HG03575 (cell line): ENCODE results near the gene B3GALT5.
"Not testable (repeated sequence)": the region's sequence is repeated elsewhere in the genome, so short reads cannot be mapped to it uniquely, and the experiment has no call there.

ENCODE experiments used
- ATAC-seq: cut with Tn5 transposase; IDR thresholded peaks from one replicate; pipeline ENCODE4 v1.9.1; 2021; ENCODE audit not compliant: unreplicated experiment, insufficient number of reproducible peaks, low FRiP score; ENCODE audit errors: extremely low read depth

The B3GALT5 gene

GRCh38 chr21:39612233-39613040 is at the start of gene B3GALT5:
TSS of gene B3GALT5 (plus strand) at chr21:39612940. CDS start at chr21:39660560, 47,620 bp downstream.
- ATAC-seq: no peak

DNA sequence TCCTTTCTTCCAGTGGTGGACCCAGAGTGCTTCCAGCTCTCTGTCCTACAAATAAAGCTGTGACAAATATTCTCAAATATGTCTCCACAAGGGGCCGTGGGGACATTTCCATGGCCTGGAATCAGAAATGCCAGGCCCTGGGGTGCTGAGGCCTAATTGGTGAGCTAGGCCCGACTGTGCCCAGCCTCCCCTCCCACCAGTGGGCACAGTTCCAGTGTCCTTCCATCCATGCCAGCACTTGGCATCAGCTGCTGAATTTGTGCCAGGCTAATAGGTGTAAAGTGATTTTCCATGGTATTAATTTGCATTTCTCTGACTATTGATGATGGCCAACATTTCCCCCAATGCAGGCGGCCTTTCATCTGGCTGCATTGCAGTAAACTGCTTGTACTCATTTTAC is 48.5 kb upstream of the B3GALT5 start:
- ATAC-seq: no peak

GRCh38 chr21:39567180-39567972 is 45.4 kb upstream of the B3GALT5 start:
- ATAC-seq: no peak

GRCh38 chr21:39568361-39568760 is 44.4 kb upstream of the B3GALT5 start:
- no peak for ATAC-seq

DNA sequence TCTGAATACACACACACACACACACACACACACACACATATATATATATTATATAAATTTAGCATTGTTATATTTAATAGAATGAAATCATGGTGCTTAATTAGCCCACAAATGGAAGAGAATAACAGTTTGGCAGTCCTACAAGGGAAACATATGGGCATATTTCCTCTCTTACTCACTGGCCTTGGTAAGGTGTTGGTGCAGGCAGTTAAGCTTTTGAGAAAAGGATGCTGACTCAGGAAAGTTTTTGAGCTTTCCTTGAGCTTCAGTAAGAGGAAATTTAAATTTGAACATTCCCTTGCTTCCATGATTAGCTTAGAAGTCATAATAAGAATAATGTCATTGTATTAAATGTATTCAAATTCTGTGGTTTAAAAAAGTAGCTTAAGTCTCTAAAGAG is 37.0 kb upstream of the B3GALT5 start:
- ATAC-seq: no peak

DNA sequence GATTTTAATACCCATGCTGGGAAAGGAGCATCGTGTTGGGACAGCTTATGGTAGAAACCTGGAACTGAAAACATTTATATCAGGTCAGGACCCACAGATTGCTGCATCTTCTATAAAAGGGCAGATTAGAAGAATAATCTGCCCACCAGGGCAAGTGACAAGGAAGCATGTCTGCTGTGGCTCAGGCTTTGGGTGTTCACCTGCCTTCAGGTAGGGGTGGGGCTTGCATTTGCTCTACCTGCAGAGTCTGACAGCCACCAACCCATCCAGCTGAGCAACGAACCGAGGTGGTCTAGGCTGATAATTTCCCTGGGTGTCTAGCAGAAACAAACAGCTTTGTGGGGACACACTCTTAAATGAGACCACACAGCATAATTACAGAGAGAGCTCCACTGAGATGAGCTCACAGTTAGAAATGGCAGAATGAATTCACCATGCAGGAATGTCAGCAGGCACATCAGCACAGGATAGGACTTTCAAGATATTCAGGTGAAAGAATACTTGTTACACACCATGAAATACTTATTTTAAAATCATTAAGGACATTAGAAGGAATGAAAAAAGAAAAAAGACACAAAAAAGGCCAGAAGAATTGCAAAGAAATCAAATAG is 36.1 kb upstream of the B3GALT5 start:
- ATAC-seq: no peak

DNA sequence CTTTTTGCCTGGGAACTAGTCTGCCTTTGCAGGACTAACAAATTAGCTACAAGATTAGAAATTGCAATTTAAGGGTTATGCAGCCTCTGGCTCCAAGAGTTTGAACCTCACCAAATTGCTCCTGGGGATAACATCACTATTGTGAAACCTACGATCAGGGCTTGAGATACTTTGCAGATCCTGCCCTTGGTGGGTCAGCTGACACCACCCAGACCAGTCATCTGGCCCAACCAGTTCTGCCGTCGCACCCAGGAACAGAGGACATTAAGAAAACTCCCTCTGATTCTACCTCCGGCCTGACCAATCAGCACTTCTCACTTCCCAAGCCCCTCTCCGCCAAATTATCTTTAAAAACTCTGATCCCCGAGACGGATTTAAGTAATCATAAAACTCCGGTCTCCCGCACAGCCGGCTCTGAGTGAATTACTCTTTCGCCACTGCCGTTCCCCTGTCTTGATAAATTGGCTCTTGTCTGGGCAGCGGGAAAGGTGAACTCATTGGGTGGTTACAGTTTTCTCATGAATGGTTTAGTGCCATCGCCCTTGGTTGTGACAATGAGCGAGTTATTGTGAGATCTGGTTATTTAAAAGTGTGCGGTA is 32.9 kb upstream of the B3GALT5 start:
- ATAC-seq: no peak

DNA sequence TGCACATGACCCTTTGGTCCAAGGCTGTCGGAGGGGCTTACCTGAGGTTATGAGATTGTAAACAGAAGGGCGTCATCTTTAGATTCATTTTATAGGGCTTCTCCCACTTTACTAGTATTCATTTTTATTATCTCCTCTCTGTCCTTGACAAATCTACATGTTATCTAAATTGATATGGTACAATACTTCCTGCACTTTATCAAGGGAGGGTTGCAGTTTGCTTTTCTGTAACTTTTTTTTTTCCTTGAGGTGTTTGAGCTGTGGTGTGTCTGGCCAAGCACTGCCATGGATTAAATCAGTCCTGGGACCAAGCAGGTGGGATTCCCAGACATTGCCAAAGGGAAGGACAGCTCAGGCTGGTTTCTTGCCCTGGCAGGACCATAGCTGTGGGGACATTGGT is 32.0 kb upstream of the B3GALT5 start:
- ATAC-seq: no peak

DNA sequence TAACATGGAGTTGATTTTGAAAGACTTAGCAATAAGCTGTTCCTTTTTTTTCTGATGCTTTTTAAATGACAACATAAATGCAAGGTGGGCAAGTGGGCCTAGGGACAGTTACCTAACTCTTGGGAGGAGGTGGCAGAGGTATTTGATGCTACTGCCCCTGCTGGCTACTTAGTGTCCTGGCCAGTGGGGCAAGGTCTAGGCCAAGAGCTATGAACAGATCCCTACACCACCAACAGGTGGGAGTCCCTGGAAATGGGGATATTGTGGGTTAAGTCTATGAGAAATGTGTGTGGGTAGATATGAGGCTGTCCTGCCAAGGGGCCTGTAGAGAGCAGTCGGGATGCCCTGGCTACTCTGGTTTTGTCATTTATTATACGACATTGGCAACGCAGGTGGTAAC is 31.3 kb upstream of the B3GALT5 start:
- ATAC-seq: no peak

- ATAC-seq: no peak
Observed at GRCh38 chr21:39582749-39583148, 30.0 kb upstream of the B3GALT5 start.

DNA sequence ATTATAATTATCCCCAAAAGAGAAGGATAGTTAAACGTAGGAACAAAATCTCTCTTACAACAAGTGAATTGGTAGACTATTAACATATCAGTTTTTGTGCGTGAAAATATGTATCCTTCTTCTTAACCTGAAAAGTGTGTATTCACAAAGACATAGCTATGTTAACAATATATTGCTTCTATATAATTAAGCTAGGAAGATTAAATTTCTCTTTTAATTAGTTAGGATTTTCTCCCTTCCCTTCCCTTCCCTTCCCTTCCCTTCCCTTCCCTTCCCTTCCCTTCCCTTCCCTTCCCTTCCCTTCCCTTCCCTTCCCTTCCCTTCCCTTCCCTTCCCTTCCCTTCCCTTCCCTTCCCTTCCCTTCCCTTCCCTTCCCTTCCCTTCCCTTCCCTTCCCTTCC is 29.2 kb upstream of the B3GALT5 start:
- ATAC-seq: not testable (repeated sequence)

DNA sequence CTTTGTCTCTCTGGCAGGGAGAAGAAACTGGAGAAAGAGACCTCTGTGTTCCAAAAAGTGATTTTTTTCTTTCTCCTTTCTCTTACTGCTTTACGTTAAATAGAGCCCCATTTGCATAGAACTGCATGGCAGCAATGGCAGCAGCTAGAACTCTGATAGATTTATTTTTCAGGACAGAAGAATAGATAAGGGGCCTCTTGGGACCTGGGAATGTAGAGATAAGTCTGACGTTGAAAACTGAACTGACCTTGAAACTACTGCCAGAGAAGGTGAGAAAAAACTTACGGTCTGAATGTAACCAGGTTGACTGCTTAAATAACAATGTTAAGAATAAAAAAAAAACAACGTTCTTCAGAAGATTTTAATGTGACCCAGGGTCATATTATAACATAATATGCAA is 25.4 kb upstream of the B3GALT5 start:
- ATAC-seq: no peak

- no peak for ATAC-seq
Observed at GRCh38 chr21:39588884-39589283, 23.9 kb upstream of the B3GALT5 start.

- ATAC-seq: no peak
Observed at GRCh38 chr21:39593522-39593921, 19.2 kb upstream of the B3GALT5 start.

DNA sequence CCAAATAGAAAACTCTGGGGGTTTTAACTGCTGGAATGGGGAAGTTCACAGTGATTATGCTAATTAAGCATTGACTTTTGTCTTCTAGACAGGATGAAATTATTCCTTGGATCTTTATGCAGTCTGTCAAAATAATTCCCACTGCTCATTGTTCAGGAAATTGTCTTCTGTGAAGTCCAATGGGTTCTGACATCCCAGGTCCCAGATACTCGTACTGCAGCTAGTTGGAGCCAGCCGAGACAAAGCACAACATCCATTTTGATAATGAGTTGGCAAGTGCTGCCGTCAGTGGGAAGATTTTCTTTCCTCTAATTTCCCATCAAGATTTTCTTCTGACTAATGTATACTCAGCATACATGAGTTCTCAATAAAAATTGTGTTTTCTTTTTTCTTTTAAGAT is 17.3 kb upstream of the B3GALT5 start:
- no peak for ATAC-seq

- no peak for ATAC-seq
Observed at GRCh38 chr21:39597595-39597994, 15.1 kb upstream of the B3GALT5 start.

GRCh38 chr21:39599191-39599970 is 13.4 kb upstream of the B3GALT5 start:
- ATAC-seq: no peak

GRCh38 chr21:39601187-39601928 is 11.4 kb upstream of the B3GALT5 start:
- ATAC-seq: no peak
